ENCODE data around the gene SHC1.
A peak's percentile ranks its signal among the peaks of the same experiment; 100 is the strongest.

The SHC1 gene

GRCh38 chr1:154970631-154971340 lies at the start of gene SHC1:
TSS of gene SHC1 (minus strand) at chr1:154970747. CDS start at chr1:154970526, 221 bp downstream.
- Histone ChIP-seq H3K79me2 (ENCODE audit: insufficient read depth, low read depth) (peaks cover 68% of the 10 kb centered on the region), H2AFZ (ENCODE audit: low read depth) (peak within 1 kb of the TSS; percentile 1; the same call in 1 of the 2 replicates), H3K27me3 (ENCODE audit: insufficient read depth, low read depth) (no peaks in the 10 kb centered on the region), H3K36me3 (ENCODE audit: insufficient read depth) (no peaks in the 10 kb centered on the region), H3K4me2 (peak within 1 kb of the TSS; percentile 73), H3K4me1 (ENCODE audit: low read depth, poor library complexity, severe bottlenecking) (peaks cover 49% of the 10 kb centered on the region), H3K9ac (peak within 1 kb of the TSS; percentile 52), H3K4me3 (IDR thresholded peaks at IDR 0.05; ENCODE audit: insufficient read depth, low read depth, low read length) (peak within 1 kb of the TSS; percentile 97), H4K20me1 (ENCODE audit: insufficient read depth) (no peaks in the 10 kb centered on the region), H3K27ac (peak within 1 kb of the TSS; percentile 64)
- TF ChIP-seq CTCF (conservative IDR thresholded peaks at IDR 0.05; ENCODE audit: low read depth, low read length): no peak

GRCh38 chr1:155019377-155020245 lies 49.1 kb upstream of the SHC1 start:
- no peak for TF ChIP-seq CTCF (conservative IDR thresholded peaks at IDR 0.05; ENCODE audit: low read depth, low read length)
- Histone ChIP-seq H2AFZ (ENCODE audit: low read depth) (no peak overlapping the region), H3K27ac (no peak overlapping the region), H4K20me1 (ENCODE audit: insufficient read depth) (no peaks in the 10 kb centered on the region), H3K79me2 (ENCODE audit: insufficient read depth, low read depth) (no peaks in the 10 kb centered on the region), H3K9ac (no peak overlapping the region), H3K36me3 (ENCODE audit: insufficient read depth) (peaks cover 7% of the 10 kb centered on the region; the same call in 1 of the 2 replicates), H3K27me3 (ENCODE audit: insufficient read depth, low read depth) (no peaks in the 10 kb centered on the region), H3K4me3 (IDR thresholded peaks at IDR 0.05; ENCODE audit: insufficient read depth, low read depth, low read length) (no peak overlapping the region), H3K4me1 (ENCODE audit: low read depth, poor library complexity, severe bottlenecking) (peaks cover 32% of the 10 kb centered on the region), H3K4me2 (no peak overlapping the region)

GRCh38 chr1:155018617-155019348 lies 48.2 kb upstream of the SHC1 start:
- Histone ChIP-seq H3K4me1 (ENCODE audit: low read depth, poor library complexity, severe bottlenecking) (peaks cover 32% of the 10 kb centered on the region), H2AFZ (ENCODE audit: low read depth) (no peak overlapping the region), H4K20me1 (ENCODE audit: insufficient read depth) (no peaks in the 10 kb centered on the region), H3K27me3 (ENCODE audit: insufficient read depth, low read depth) (no peaks in the 10 kb centered on the region), H3K9ac (no peak overlapping the region), H3K27ac (peak overlapping the region; percentile 1; the same call in 1 of the 2 replicates), H3K79me2 (ENCODE audit: insufficient read depth, low read depth) (no peaks in the 10 kb centered on the region), H3K4me2 (no peak overlapping the region), H3K4me3 (IDR thresholded peaks at IDR 0.05; ENCODE audit: insufficient read depth, low read depth, low read length) (no peak overlapping the region), H3K36me3 (ENCODE audit: insufficient read depth) (peaks cover 7% of the 10 kb centered on the region; the same call in 1 of the 2 replicates)
- TF ChIP-seq CTCF (conservative IDR thresholded peaks at IDR 0.05; ENCODE audit: low read depth, low read length): 0 out of 2 replicates have a peak, but pooled peaks have one; percentile 20

- Histone ChIP-seq H3K4me1 (ENCODE audit: low read depth, poor library complexity, severe bottlenecking) (peaks cover 32% of the 10 kb centered on the region), H3K36me3 (ENCODE audit: insufficient read depth) (peaks cover 7% of the 10 kb centered on the region; the same call in 1 of the 2 replicates), H3K79me2 (ENCODE audit: insufficient read depth, low read depth) (no peaks in the 10 kb centered on the region), H3K4me3 (IDR thresholded peaks at IDR 0.05; ENCODE audit: insufficient read depth, low read depth, low read length) (no peak overlapping the region), H3K9ac (no peak overlapping the region; the same call in 1 of the 2 replicates), H3K27ac (no peak overlapping the region), H2AFZ (ENCODE audit: low read depth) (no peak overlapping the region), H4K20me1 (ENCODE audit: insufficient read depth) (no peaks in the 10 kb centered on the region), H3K27me3 (ENCODE audit: insufficient read depth, low read depth) (no peaks in the 10 kb centered on the region), H3K4me2 (peak overlapping the region; percentile 16; the same call in 1 of the 2 replicates)
- TF ChIP-seq CTCF (conservative IDR thresholded peaks at IDR 0.05; ENCODE audit: low read depth, low read length): peak; percentile 40
These were observed 47.4 kb upstream of the SHC1 start for GRCh38 chr1:155017946-155018316.
